D721Med (cell line): ENCODE results near the gene PLCH2.
A peak's percentile ranks its signal among the peaks of the same experiment; 100 is the strongest.

Source experiments
- DNase-seq: peaks from one replicate; pipeline ENCODE4 v3.0.0; 2011; ENCODE audit warnings: low spot score; ENCODE audit not compliant: insufficient read length
- FAIRE-seq: peaks from 2 replicates; lab custom pipeline; 2011; peaks lifted over from hg19 to GRCh38; lab: Jason Lieb, UNC
- TF ChIP-seq, protein P1 (sequence below): IDR thresholded peaks from 2 replicates; pipeline ENCODE4 v1.5.1; 2012; ENCODE audit warnings: mild to moderate bottlenecking, control low read depth; ENCODE audit not compliant: insufficient read depth; ENCODE audit errors: missing control alignments

PLCH2 gene

DNA sequence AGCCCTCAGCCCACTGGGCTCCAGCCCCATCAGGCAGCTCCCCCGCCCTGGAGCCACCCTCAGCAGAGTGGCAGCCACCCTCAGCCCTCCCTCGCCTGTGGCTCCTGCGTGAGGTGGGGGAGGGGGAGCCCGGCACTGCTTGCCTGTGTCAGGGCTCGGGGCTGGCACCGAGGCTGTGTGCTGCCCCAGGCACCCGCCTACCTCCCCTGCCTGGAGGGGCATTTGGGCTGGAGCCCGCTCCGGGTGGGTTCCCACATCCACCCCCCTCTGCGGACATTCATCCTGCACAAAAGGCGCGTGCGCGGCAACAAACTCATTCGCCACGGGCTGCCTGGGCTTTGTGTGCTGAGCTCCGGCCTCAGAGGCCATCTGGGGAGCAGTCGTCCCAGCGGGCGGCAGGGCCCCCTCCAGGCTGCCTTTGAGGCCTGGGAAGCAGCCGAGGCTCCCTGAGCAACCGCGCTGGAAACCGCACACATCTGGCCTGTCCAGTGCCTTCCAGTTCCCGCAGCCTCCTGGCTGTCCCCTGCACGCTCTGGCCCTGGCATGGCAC is 67.5 kb downstream of the PLCH2 start:
- no peak for FAIRE-seq
- DNase-seq: no peak
- TF ChIP-seq, protein P1, sequence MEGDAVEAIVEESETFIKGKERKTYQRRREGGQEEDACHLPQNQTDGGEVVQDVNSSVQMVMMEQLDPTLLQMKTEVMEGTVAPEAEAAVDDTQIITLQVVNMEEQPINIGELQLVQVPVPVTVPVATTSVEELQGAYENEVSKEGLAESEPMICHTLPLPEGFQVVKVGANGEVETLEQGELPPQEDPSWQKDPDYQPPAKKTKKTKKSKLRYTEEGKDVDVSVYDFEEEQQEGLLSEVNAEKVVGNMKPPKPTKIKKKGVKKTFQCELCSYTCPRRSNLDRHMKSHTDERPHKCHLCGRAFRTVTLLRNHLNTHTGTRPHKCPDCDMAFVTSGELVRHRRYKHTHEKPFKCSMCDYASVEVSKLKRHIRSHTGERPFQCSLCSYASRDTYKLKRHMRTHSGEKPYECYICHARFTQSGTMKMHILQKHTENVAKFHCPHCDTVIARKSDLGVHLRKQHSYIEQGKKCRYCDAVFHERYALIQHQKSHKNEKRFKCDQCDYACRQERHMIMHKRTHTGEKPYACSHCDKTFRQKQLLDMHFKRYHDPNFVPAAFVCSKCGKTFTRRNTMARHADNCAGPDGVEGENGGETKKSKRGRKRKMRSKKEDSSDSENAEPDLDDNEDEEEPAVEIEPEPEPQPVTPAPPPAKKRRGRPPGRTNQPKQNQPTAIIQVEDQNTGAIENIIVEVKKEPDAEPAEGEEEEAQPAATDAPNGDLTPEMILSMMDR: no peak

DNA sequence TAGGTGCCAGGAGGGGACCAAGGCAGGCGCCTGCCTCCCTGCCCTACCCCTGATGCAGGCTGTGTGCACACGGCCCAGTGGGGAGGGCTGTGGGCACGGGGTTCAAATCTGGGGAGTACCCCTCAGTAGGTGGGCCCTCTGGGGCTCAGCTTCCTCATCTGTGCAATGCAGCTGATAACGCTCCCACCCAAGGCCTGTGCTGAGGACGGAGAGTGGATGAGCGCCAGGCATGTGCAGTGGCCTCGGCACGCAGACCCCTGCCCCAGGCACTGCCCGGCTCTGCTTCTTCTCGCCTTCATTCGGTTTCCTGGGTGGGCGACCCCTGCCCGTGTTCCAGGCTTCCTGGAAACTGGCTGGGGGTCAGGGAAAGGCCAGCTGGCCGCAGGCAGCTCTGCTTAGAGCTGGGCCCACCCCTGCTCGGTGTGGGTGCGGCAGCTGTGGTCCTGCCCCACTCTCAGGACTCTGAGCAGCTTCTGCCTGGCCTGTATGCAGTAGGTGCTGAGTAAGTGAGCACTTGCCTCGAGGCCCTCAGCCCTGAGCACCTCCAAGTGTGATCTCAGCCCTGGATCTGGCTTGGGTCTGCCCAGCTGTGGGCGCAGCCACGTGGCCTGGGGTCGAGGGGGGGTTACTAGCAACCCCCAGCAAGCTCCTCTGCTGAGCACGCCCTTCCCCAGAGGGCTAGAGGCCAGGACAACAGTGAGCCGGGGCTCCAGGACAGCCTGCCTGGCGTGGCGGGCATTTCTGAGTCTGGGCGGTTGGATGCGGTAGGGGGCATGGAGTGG is 68.2 kb downstream of the PLCH2 start:
- no peak for FAIRE-seq
- no peak for DNase-seq

GRCh38 chr1:2544875-2545640 is 69.0 kb downstream of the PLCH2 start:
- FAIRE-seq (no peak), DNase-seq (no peak)
- TF ChIP-seq, protein P1: no peak

More for the DNA sequence above, 68.2 kb downstream of the PLCH2 start:
- TF ChIP-seq, protein P1: no peak

- FAIRE-seq (no peak), DNase-seq (peak; percentile 86)
- TF ChIP-seq, protein P1: no peak
These were observed 69.8 kb downstream of the PLCH2 start for GRCh38 chr1:2545754-2546514.

DNA sequence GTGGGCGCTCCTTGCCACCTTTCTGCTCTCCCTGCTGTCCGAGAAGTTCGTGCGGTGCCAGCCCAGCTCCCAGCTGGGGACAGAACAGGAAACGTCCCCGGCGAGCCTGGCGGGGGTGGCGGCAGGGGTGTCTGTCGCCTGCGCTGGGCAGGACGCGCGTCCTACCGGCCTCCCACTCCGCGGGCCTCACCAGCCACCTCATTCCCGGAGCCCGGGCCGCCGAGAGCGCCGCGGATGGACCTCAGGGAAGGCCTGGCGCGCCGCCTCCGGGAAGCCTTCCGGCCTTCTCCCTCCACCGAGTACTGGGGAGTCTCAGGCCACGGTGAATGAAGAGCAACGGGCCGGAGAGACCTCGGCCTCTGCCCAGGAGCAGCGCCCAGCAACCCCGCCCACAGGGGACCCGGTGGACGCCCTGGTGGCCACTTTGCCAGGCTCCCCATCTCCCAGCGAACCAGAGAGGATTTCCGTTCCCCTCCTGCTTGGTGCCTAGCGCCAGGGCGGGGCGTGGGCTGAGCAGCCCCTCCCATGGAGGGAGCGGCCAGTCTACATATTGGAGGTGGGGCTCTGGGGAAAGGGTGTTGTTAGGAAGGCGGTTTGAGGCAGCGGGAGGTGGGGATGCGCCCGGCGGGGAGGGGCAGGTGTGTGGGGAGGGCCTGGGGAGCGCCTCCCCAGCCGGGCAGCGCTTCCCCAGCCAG is 70.6 kb downstream of the PLCH2 start:
- DNase-seq (peak; percentile 71), FAIRE-seq (no peak)
- TF ChIP-seq, protein P1: no peak
